CD14-positive monocyte (primary cell): ENCODE data around the gene IL18R1. TPM values are rescaled to one million over a fixed set of nuclear protein-coding genes. Genes with fewer than 3 reads are reported as not detected.

Experiments
- DNase-seq, 3 donors: peaks; one replicate each; pipeline ENCODE4 v3.0.0-alpha.2; 2011 to 2022
- H2AFZ ChIP-seq: 2 replicates; pipeline ENCODE4 v1.6.0; 2012; ENCODE audit warnings: mild to moderate bottlenecking, low read depth, low read length, inconsistent platforms; ENCODE audit not compliant: insufficient read depth, poor library complexity, severe bottlenecking
- H3K27ac ChIP-seq, 2 donors: 1 replicate in 1 of 2; 2 replicates in 1 of 2; pipeline ENCODE4 v1.5.1; 2012 to 2013; ENCODE audit warnings: low read length in 2 of 2, control low read depth in 1 of 2, inconsistent platforms in 1 of 2, low read depth in 1 of 2, mild to moderate bottlenecking in 1 of 2
- H3K27me3 ChIP-seq, 2 donors: one replicate each; pipeline versions ENCODE4 v1.6.0 to v1.6.1; 2011 to 2013; ENCODE audit warnings: low read length in 2 of 2; ENCODE audit not compliant: control insufficient read depth in 2 of 2, insufficient read depth in 2 of 2
- H3K36me3 ChIP-seq, 2 donors: replicated peaks in 1 of 2; 1 replicate in 1 of 2; 2 replicates in 1 of 2; pipeline versions ENCODE4 v1.5.1 to v1.6.1; 2012 to 2013; ENCODE audit warnings: low read length in 2 of 2, control low read depth in 1 of 2, inconsistent platforms in 1 of 2, mild to moderate bottlenecking in 1 of 2; ENCODE audit not compliant: insufficient read depth in 2 of 2, control insufficient read depth in 1 of 2
- H3K4me1 ChIP-seq, 2 donors: 1 replicate in 1 of 2; 2 replicates in 1 of 2; pipeline versions ENCODE4 v1.5.1 to v1.6.1; 2012 to 2013; ENCODE audit warnings: low read length in 2 of 2, control low read depth in 1 of 2, inconsistent platforms in 1 of 2, mild to moderate bottlenecking in 1 of 2, moderate library complexity in 1 of 2; ENCODE audit not compliant: insufficient read depth in 2 of 2, control insufficient read depth in 1 of 2
- H3K4me2 ChIP-seq: replicated peaks from 2 replicates; pipeline ENCODE3; 2012; ENCODE audit warnings: low read length, moderate library complexity, mild to moderate bottlenecking; ENCODE audit not compliant: poor library complexity, severe bottlenecking; ENCODE audit errors: extremely low read depth
- H3K4me3 ChIP-seq, 3 experiments: fragments of 200-600 bp in 1 of 3; sonication (generic) in 1 of 3; replicated peaks in 1 of 3; 1 replicate in 2 of 3; 2 replicates in 1 of 3; pipeline ENCODE4 v1.5.1; 2011 to 2013; ENCODE audit warnings: low read length in 3 of 3, mild to moderate bottlenecking in 3 of 3, control low read depth in 2 of 3, low read depth in 2 of 3, inconsistent platforms in 1 of 3, moderate library complexity in 1 of 3
- H3K79me2 ChIP-seq: 2 replicates; pipeline ENCODE4 v1.6.0; 2012; ENCODE audit warnings: mild to moderate bottlenecking, control low read depth, inconsistent platforms, low read length, moderate library complexity; ENCODE audit not compliant: insufficient read depth
- H3K9ac ChIP-seq: 2 replicates; pipeline ENCODE4 v1.6.0; 2017; ENCODE audit warnings: low read length, mild to moderate bottlenecking; ENCODE audit not compliant: insufficient read depth, poor library complexity, severe bottlenecking
- H3K9me3 ChIP-seq, 2 donors: replicated peaks in 1 of 2; 1 replicate in 1 of 2; 2 replicates in 1 of 2; pipeline versions ENCODE4 v1.5.1 to v1.6.1; 2012 to 2013; ENCODE audit warnings: low read length in 2 of 2, control low read depth in 1 of 2; ENCODE audit not compliant: control insufficient read depth in 1 of 2, insufficient read depth in 1 of 2
- H4K20me1 ChIP-seq: 2 replicates; pipeline ENCODE4 v1.6.0; 2012; ENCODE audit warnings: mild to moderate bottlenecking, low read length, control low read depth, moderate library complexity; ENCODE audit not compliant: insufficient read depth
- H3K27ac Mint-ChIP-seq, 7 donors: one replicate each; pipeline ENCODE4 v1.8.0; 2020; ENCODE audit warnings: mild to moderate bottlenecking in 7 of 7, mixed read lengths in 7 of 7, moderate library complexity in 6 of 7, inconsistent platforms in 2 of 7
- H3K27me3 Mint-ChIP-seq, 3 donors: one replicate each; pipeline ENCODE4 v1.8.0; 2021 to 2022; ENCODE audit warnings: low read depth in 3 of 3, mild to moderate bottlenecking in 3 of 3, mixed read lengths in 3 of 3, moderate library complexity in 3 of 3, inconsistent platforms in 1 of 3
- H3K36me3 Mint-ChIP-seq, 2 donors: one replicate each; pipeline ENCODE4 v1.8.0; 2020; ENCODE audit warnings: mixed read lengths in 2 of 2, inconsistent platforms in 1 of 2, mild to moderate bottlenecking in 1 of 2
- H3K4me1 Mint-ChIP-seq: one replicate; pipeline ENCODE4 v1.8.0; 2020; ENCODE audit warnings: mild to moderate bottlenecking, mixed read lengths
- H3K4me3 Mint-ChIP-seq, 2 donors: one replicate each; pipeline ENCODE4 v1.8.0; 2020; ENCODE audit warnings: mild to moderate bottlenecking in 2 of 2, mixed read lengths in 2 of 2, moderate library complexity in 1 of 2
- H3K9me3 Mint-ChIP-seq, 7 donors: one replicate each; pipeline ENCODE4 v1.8.0; 2020 to 2022; ENCODE audit warnings: mixed read lengths in 7 of 7, mild to moderate bottlenecking in 6 of 7, moderate library complexity in 6 of 7, inconsistent platforms in 2 of 7
- CTCF ChIP-seq: fragments of 200-600 bp; IDR thresholded peaks from one replicate; pipeline ENCODE4 v1.8.0; 2022; ENCODE audit warnings: antibody characterized with exemption, mild to moderate bottlenecking
- WGBS: methylation state at CpG from one replicate; pipeline ENCODE4 v1.1.5; 2013; ENCODE audit warnings: missing lambda C conversion rate; ENCODE audit not compliant: insufficient coverage; 5-methylcytosine and 5-hydroxymethylcytosine counted together
- intact Hi-C, 2 donors: fragments of 100-400 bp; cut with micrococcal nuclease; formaldehyde crosslinking; loops; one replicate each; pipeline versions ENCODE4 v1.15.0 to v1.15.1; 2023
- polyA plus RNA-seq, 3 donors: library from polyadenylated mRNA; depleted of rRNA in 1 of 3; unstranded in 2 of 3; stranded (reverse) in 1 of 3; fragments of 300-500 nt in 2 of 3; fragments of >200 nt in 1 of 3; fragmentation: Illumina TruSeq in 2 of 3; gene quantifications; 1 replicate in 2 of 3; 2 replicates in 1 of 3; pipeline ENCODE4 v1.2.3, GENCODE V29; 2012 to 2021

The IL18R1 gene
- polyA plus RNA-seq, 3 donors, result 0.03 to 0.15 (median 0.11) TPM

GRCh38 chr2:102421890-102422759 lies 66.5 kb downstream of the IL18R1 start:
- Histone ChIP-seq H3K27me3 (no peaks in the 10 kb centered on the region), H3K79me2 (no peaks in the 10 kb centered on the region), H3K4me1 (peaks cover 65 to 78% of the 10 kb centered on the region in 2 donors), H3K9ac (no peak overlapping the region), H3K27ac (no peak overlapping the region), H3K4me3 (no peak overlapping the region), H4K20me1 (no peaks in the 10 kb centered on the region), H3K36me3 (no peaks in the 10 kb centered on the region), H3K4me2 (no peak overlapping the region), H2AFZ (no peak overlapping the region), H3K9me3 (no peaks in the 10 kb centered on the region)
- Mint-ChIP-seq H3K27me3 (peaks cover 0 to 3% (median 0%) of the 10 kb centered on the region in 3 donors), H3K4me1 (peaks cover 67% of the 10 kb centered on the region), H3K4me3 (no peak overlapping the region), H3K27ac (peak overlapping the region in 3 of 7 donors; percentile 10 to 58 (median 17)), H3K36me3 (peaks cover 0 to 4% of the 10 kb centered on the region in 2 donors), H3K9me3 (no peaks in the 10 kb centered on the region)
- TF ChIP-seq CTCF, result no peak
- DNase-seq, result no peak
- WGBS, result 64% methylated on average over 5 of the region's 5 CpGs
- intact Hi-C loops, result no loop called here

GRCh38 chr2:102422910-102423309 lies 67.3 kb downstream of the IL18R1 start, which contains the start of gene IL18RAP:
Gene IL18RAP (plus strand): TSS chr2:102423160. CDS start chr2:102423278, 118 bp downstream.
- H3K9me3 ChIP-seq, result no peaks in the 10 kb centered on the region
- no peaks in the 10 kb centered on the region for H3K79me2 ChIP-seq
- peak; percentile 27 to 48 (median 36) for DNase-seq
- H4K20me1 ChIP-seq, result no peaks in the 10 kb centered on the region
- Mint-ChIP-seq H3K9me3 (no peaks in the 10 kb centered on the region), H3K27ac (peak within 1 kb of the TSS in 4 of 7 donors; percentile 35 to 58 (median 44)), H3K27me3 (peaks cover 0 to 3% (median 0%) of the 10 kb centered on the region in 3 donors), H3K4me1 (peaks cover 59% of the 10 kb centered on the region), H3K36me3 (no peaks in the 10 kb centered on the region), H3K4me3 (no peak within 1 kb of the TSS)
- H3K4me2 ChIP-seq, result peak within 1 kb of the TSS; percentile 1
- H3K36me3 ChIP-seq, result no peaks in the 10 kb centered on the region
- intact Hi-C loops, result no loop called here
- no peak within 1 kb of the TSS for H3K27ac ChIP-seq
- no peak within 1 kb of the TSS for H2AFZ ChIP-seq
- no peaks in the 10 kb centered on the region for H3K27me3 ChIP-seq
- TF ChIP-seq CTCF, result no peak
- no peak within 1 kb of the TSS for H3K9ac ChIP-seq
- WGBS, result no CpG with 5 or more reads among the region's 3 CpGs
- peaks cover 58 to 72% of the 10 kb centered on the region in 2 donors for H3K4me1 ChIP-seq
- no peak within 1 kb of the TSS for H3K4me3 ChIP-seq
